G401 (cell line): ENCODE results near the gene RUNX1. TPM values are rescaled to one million over a fixed set of nuclear protein-coding genes. Genes with fewer than 3 reads are reported as not detected.
"Not testable (repeated sequence)": the region's sequence is repeated elsewhere in the genome, so short reads cannot be mapped to it uniquely, and the experiment has no call there.

Experiments
- DNase-seq: peaks from one replicate; pipeline ENCODE4 v3.0.0-alpha.2; 2015; ENCODE audit warnings: low spot score
- in situ Hi-C: cut with HindIII; loops from 2 replicates; pipeline ENCODE4 v1.10.0; 2016; ENCODE audit warnings: low sequenced_read_pairs, mixed read lengths
- total RNA-seq: library from RNA; depleted of rRNA; stranded (reverse); fragments of >200 nt; shearing (Covaris generic); gene quantifications from 2 replicates; pipeline ENCODE4 v1.2.3, GENCODE V29; 2014

RUNX1 gene
- total RNA-seq, 1 experiment from 2014 or later, result not detected

DNA sequence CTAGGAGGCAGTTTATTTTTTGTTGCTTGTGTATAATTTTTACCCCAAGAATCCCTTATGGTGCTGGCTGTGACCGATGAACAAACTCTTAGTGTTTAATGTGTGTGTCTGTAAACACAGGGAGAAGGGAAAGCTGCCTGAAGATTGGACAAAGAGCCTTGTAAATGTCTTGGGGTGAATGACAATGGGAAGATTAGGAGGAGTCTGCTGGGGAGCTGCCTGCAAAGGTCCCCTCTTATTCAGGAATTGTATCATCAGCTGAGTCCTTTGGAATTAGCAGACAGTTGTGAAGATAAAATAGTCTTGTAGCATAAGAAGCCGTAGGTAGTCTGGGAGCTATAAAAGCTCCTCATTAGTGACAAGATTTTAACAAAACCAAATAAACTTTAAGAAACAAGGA, 88.4 kb downstream of the RUNX1 start:
- DNase-seq, result no peak
- in situ Hi-C loops, result no loop called here

DNA sequence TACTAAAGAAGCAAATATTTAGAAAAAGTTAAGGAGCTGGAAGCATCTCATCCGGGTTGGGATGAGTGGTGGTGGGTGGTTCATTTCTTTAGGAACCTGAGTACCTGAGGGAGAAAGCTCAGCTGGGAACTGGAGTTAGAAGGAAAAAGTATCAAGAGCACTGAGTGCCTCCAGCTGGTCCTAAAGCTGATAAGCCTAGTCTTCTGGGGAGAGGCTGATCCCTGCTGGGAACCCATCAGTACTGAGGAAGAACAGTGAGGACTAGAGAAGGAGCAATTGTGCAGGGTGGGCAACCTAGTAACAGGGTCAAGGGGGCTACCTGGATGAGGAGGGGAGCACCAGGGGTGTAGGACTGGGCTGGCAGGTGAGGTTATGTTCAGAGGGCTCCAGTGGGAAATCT, 89.5 kb downstream of the RUNX1 start:
- in situ Hi-C loops, result no loop called here
- no peak for DNase-seq

DNA sequence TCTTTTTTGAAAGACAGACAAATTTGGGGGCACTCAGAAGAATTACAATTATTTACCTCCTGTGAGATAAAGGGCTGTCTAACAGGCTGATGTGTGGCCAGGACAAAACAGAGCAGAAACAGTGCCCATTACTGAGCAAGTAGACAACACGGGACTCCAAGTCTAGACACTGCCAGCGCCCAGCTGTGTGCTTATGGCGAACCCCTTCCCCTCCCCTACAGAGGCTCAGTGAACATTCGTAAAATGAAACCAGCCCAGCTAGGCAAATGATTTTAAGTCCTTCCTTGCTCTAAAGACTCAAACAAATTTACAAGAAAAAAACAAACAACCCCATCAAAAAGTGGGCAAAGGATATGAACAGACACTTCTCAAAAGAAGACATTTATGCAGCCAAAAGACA, 91.1 kb downstream of the RUNX1 start:
- no peak for DNase-seq
- in situ Hi-C loops, result no loop called here

DNA sequence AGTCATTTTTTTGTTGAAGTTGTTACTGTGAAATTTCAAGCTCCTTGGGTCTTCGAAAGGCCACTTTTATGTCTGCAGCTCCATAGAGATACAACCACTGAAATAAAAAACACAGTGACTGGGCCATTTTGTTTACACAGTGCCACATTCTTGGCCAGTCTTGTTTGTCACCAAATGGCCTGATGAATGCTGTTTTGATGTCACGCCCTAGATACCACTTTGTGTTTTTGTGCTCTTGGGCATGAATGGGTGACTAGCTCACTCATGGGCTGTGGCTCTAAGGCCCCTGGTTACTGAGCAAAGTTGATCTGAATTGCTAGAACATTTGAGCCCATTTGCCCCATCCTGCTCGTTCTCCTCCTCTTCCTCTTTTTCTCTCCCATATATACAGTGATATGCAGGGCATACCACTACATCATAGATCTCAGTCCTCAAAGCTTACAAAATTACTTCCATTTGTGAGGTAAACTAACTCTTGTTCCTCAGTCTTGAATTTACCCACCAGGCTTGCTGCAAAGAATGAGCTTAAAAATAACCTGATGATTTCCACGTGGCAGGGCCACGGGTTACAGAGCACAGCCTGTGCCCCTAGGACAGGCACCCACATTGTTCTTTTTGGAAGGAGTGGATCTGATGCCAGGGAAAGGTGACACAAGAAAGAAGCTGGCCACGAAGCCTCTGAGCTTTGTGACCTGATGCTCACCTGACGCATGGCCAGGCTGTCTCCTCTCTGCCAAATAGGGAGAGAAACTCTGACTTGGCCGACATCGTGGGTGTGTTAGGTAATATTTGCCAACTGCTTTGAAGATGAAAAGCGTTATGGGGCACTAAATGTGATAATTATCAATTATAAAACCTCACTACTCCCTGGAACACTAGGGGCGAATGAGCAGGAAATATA, 92.4 kb downstream of the RUNX1 start:
- in situ Hi-C loops, result no loop called here
- DNase-seq, result no peak

DNA sequence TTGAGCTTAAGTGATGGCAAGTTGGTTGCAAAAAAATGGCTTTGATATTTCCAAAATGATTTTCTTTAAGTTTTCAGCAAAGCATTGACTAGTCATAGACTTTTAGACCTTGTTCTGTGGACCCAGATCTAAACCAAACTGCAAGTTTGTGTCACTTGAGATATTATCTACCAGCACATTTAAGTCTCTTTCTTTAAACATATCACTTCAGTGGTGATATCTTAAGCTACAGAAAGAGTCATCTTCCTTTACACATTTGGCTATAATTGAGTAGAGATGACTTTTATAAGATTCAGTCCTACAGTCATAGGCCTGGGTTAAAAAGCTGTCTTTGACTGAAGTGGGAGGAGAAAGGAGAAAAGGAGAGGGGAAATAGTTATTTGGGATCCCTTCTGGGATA, 95.2 kb downstream of the RUNX1 start:
- in situ Hi-C loops, result no loop called here

DNA sequence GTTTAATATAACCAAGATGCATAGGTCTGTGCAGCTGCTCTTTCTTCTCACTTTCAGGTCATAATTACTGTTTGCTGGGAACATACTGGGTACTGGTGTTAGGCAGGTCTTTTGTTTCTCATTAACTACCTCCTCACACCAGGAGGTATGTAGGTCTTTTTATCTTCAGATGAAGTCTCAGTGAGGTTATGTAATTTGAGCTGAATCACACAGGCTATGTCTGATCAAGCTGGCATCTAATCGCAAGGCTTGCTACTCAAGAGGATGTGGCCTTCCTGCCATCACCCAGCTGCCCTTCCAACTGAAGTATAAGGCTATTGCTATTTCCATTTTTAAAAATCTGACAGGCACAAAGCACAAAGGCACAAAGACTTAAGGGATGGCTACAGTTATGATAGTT, 96.4 kb downstream of the RUNX1 start:
- in situ Hi-C loops, result no loop called here
- DNase-seq, result no peak

More for the DNA sequence above, 95.2 kb downstream of the RUNX1 start:
- DNase-seq, result no peak

DNA sequence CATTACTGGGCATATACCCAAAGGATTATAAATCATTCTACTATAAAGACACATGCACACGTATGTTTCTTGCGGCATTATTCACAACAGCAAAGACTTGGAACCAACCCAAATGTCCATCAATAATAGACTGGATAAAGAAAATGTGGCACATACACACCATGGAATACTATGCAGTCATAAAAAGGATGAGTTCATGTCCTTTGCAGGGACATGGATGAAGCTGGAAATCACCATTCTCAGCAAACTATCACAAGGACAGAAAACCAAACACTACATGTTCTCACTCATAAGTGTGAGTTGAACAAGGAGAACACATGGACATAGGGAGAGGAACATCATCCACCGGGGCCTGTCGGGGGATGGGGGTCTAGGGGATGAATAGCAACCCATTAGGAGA, 97.2 kb downstream of the RUNX1 start:
- in situ Hi-C loops, result not testable (repeated sequence)

DNA sequence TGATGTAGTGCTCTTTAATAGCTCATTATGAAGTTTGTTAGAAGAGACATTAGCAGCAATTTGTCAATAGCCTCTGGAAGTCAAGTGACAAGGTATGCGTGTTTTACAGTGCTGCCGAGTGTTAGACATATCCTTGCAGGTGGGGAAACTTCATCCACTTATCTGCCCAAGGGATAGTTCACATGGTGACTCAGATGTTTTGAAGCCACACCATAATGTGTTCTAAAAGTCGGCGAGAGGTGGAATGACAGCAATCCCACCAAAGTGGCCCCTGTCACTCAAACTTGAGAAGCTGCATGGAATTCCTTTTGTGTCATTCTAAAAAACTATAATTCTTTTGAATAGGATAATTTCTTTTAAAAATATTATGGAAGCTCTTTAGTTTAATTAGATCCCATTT, 98.1 kb downstream of the RUNX1 start:
- no peak for DNase-seq
- in situ Hi-C loops, result no loop called here

More for the DNA sequence above, 97.2 kb downstream of the RUNX1 start:
- not testable (repeated sequence) for DNase-seq

DNA sequence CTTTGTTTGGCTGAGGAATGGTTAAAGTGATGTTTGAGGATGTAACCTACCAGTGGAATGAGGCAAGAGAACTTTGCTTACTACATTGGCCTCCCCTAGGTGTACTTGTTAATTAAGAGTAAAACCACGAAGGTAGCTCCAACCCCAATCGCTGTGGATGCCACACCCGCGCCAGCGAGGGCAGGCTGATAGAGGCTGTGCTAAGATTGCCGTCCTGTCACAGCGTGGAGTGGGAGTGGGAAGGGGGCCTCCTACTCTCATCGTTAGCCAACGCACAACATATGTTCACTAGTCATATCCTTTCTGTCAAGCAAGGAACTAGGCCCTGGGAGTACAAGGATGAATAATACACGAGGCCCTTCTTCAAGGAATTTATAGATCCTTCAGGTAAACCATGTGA, 99.6 kb downstream of the RUNX1 start:
- no peak for DNase-seq
- in situ Hi-C loops, result no loop called here

DNA sequence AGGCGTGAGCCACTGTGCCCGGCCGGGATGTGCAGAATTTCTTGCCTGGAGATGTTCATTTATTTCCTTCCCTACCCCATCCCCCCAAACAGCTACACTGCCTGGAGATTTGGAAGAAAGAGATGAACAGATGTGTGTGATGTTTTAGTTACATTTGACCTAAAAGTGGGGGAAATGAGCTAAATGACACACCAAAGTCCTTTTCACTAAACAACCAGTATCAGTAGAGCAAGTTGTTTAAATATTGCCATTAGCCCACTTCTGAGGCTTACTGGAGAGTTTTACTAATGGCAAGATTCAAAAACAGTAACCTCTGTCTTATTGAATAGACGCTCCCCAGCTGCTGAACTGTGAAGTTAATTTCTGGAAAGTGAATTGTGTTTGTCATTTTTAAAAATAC, 100.1 kb downstream of the RUNX1 start:
- no peak for DNase-seq
- in situ Hi-C loops, result no loop called here

DNA sequence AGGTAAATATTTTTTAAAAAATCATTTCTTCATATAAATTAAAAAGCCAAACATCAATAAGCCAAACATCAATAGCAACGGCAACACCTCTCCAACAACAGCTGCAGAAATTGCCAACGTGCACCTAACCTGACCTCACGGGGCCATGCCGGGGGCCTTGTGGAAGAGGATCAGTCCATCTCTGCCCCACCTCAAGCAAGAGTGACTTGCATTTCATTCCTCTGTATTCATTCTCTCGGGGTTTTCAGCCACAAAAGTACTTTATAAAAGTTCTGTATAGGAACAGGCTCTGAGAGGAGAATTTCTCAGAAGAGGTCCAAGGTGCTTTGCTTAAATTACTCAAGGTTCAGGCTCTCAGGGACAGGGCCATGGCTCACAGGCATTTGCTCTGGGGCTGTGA, 100.9 kb downstream of the RUNX1 start:
- DNase-seq, result no peak
- in situ Hi-C loops, result no loop called here

DNA sequence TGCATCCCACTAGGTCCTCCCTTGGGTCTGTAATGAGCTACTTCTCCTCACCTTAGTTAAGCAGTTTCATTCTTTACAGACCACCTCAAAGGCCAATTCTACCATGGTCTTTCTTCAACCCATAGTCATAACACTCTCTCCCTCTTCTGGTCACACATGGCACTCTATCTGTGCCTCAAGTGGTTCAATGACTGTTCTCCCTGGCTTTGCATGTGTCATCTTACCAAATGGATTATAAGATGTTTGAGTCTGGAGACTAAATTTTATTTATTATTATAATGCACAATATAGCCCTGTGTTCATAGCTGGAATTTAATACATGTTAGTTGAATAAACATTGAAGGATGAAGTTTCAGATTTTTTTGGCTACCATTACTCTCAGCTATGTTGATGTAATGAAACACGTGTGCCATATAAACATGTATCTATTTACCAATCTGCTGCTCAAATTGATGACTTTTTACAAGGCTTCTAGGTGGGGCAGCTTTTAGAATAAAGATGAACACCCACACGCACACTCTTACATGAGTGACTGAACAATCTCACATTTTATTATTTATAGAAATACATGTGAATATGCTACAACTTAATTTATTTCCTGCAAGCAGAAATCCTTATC, 102.1 kb downstream of the RUNX1 start:
- no peak for DNase-seq
- in situ Hi-C loops, result no loop called here

DNA sequence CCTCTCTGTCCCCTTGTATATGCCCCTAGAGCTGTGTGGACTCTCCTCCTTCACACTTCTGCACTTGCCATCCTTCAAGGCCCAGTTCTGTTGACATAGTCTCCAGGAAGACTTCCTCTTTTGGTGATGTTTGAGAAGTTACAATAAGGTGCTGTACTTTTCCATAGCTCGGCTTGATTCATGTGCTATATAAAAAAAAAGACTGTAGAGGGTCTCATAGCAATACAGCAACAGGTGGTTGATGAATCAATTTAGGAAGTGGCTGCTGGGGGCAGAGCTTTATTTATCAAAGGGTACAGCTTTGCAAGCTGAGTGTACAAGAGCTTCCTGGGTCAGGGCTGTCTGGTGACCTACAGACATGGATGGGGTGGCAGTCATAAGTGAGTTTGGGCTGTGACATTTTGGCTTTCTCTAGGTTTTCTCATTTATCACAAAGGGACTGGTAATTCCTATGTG, 102.7 kb downstream of the RUNX1 start:
- in situ Hi-C loops, result no loop called here
- DNase-seq, result no peak

DNA sequence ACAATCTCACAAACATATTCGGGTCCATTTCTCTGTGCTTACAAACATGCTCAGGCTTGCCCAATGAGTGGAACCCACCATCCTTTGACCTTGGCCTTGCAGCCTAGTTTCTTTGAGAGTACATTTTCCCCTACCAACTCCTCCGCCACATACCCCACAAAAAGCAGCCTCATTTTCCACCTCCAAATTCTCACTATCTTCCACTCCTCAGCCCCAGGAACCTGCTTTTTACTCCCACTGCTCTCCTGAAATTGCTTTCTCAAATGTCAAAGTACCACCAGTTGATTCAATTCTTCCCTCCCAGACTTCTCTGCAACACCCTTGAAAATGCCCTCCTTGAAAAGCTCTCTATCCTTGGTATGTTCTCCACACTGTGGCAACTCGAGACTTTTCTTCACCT, 103.8 kb downstream of the RUNX1 start:
- in situ Hi-C loops, result no loop called here
- no peak for DNase-seq

DNA sequence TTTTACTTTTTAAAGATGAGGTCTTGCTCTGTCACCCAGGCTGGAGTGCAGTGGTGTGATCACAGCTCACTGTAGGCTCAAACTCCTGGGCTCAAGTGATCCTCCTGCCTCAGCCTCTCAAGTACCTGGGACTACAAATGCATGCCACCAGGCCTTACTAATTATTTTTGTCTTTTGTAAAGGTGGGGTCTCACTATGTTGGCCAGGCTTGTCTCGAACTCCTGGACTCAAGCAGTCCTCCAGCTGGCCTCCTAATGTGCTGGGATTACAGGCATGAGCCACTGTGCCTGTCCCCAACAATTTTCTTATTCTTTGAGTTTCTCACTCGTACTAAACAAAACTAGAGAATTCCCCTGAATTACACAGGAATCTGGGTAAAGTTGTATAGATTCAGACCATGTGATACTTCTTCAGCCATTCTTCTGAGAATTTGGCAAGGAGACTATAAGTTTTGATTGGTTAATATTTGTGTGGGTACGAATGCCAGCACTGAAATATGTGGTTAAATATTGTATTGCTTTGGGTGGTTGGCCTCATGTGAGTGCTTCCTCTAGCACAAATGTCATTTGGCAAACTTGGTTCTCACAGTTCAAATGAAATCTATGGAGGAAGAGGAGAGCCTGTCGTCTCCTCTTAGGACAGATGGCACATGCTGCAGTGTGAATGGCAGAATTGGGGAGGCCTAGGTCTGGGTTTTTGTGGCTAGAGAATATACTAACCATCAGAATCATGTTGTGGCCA, 104.9 kb downstream of the RUNX1 start:
- in situ Hi-C loops, result no loop called here
- no peak for DNase-seq

DNA sequence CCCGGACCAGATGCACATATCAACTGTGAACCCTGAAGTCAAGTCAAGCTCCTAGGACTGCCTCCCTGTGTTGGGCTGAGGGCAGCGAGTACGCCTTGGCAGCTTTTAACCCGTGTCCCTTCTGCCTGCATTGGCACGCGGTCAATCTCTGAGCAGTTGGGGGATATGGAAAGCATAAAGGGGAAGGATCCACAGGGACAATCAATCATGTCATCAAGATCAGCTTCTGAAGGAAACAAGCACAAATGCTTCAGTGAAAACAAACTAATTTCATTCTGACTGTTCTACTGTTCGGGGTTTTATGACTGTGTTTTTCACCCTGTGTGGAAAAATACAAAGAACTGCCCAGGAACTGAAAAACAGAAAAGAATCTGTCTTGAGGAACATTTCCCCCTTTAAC, 106.2 kb downstream of the RUNX1 start:
- in situ Hi-C loops, result no loop called here
- DNase-seq, result no peak

DNA sequence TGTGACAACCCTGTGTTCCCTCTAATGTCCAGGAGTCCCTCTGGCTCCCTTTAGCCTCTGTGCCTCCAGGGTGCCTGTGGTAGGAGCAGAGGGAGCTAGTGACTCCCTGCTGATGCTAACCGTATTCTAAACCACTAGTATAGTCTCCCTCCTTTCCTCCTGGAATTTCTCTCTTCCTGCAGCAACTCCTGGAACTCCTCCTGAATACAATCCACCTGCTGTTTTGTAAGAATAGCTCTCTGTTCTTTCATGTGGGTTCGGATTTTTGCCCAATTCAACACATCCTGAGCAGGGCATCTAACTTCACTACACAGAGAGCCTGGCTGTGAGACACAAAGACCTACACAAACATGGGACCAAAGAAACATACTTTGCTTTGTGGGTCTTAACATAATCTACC, 107.9 kb downstream of the RUNX1 start:
- DNase-seq, result no peak
- in situ Hi-C loops, result no loop called here

DNA sequence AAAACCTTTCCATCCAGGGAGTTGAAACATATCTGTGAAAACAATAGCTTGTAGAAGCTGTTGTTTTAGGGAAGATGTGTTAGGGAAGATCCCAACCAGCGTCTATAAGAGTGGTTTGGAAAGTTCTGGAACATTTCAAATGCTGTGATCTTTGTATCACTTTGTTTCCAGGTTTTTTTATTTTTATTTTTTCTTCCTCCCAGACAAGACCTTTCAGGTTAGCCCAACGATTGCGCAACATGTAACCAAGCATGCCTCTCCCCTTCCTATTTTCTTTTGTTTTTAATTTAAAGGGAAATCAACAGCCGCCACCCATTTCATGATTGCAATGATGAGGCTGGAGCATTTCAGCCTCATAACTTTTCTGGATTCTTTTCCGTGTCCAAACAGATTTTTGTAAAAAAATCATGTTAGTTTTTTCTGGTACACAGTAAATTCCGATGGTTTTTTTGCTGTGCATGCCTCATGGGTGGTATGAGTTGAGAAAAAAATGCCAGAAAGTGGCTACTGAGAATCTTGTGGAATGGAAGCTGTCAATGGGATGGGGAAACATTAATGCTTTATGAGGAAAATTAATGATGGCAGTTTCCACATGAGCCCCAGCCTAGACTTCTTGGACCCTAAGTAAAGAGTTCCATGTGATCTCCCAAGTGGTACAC, 109.3 kb downstream of the RUNX1 start:
- in situ Hi-C loops, result no loop called here
- no peak for DNase-seq

DNA sequence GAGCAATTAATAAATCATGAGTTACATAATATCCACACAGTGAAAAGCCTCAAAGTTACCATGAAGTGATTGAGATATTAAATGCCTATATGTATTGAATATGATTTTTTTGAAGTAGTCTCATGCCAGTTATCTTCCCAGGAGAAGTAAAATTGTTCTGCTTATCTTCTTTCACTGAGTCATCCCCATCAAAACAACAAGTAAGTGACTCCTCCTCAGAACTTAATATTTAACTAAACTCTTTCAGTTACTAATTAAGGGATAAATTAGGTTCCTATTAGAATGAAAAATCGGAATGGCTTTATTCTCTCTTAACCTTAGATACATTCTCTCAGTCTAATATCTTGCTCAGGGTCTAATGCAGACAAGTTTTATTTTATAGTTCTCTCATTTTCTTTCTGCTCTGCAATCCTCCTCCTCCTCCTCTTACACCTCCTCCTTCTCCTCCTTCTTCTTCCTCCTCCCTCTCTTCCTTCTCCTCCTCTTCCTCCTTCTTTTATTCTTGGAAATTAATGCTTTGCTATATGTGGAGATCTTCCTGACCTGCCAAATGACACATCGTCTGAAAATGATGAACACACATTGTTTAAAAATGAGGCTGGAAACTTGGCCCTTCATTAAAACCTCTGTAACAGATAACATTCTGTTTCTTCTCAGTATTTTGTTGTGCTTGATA, 110.9 kb downstream of the RUNX1 start:
- DNase-seq, result no peak
- in situ Hi-C loops, result no loop called here
